Epidermal melanocyte (primary cell): Measurements from ENCODE around the gene CASP10.

Experiments used
- DNase-seq: peaks from one replicate; pipeline ENCODE4 v3.0.0; 2011; ENCODE audit warnings: low spot score; ENCODE audit not compliant: insufficient read length

The CASP10 gene

GRCh38 chr2:201258666-201259615, 76.0 kb downstream of the CASP10 start:
- no peak for DNase-seq

GRCh38 chr2:201260302-201260800, 77.4 kb downstream of the CASP10 start, which contains the start of gene CASP8:
Gene CASP8 (plus strand): TSS chr2:201260536. CDS start chr2:201266487, 5,951 bp downstream.
- DNase-seq = no peak

- DNase-seq = no peak
Measured at GRCh38 chr2:201261471-201261870, 78.5 kb downstream of the CASP10 start.

GRCh38 chr2:201261906-201262305, 79.0 kb downstream of the CASP10 start:
- no peak for DNase-seq

GRCh38 chr2:201262718-201263117, 79.8 kb downstream of the CASP10 start:
- DNase-seq = no peak

GRCh38 chr2:201263779-201264178, 80.8 kb downstream of the CASP10 start:
- no peak for DNase-seq

- DNase-seq = no peak
Measured at GRCh38 chr2:201264472-201265173, 81.7 kb downstream of the CASP10 start.

- DNase-seq = no peak
Measured at GRCh38 chr2:201266629-201267028, 83.7 kb downstream of the CASP10 start.

- no peak for DNase-seq
Measured at GRCh38 chr2:201267278-201268030, 84.5 kb downstream of the CASP10 start.

- no peak for DNase-seq
Measured at GRCh38 chr2:201269764-201270163, 86.8 kb downstream of the CASP10 start.

- no peak for DNase-seq
Measured at GRCh38 chr2:201270293-201271001, 87.5 kb downstream of the CASP10 start.

GRCh38 chr2:201271917-201272316, 89.0 kb downstream of the CASP10 start:
- no peak for DNase-seq

GRCh38 chr2:201273330-201273983, 90.5 kb downstream of the CASP10 start:
- no peak for DNase-seq

GRCh38 chr2:201275069-201275468, 92.1 kb downstream of the CASP10 start:
- no peak for DNase-seq

GRCh38 chr2:201275990-201276389, 93.0 kb downstream of the CASP10 start:
- DNase-seq = no peak

GRCh38 chr2:201276511-201276910, 93.6 kb downstream of the CASP10 start:
- DNase-seq = no peak
